Suprapubic skin (tissue), 4 donors: Measurements from ENCODE around the gene ADGRD1. TPM values are rescaled to one million over a fixed set of nuclear protein-coding genes. Genes with fewer than 3 reads are reported as not detected.

Experiments used
- DNase-seq, 2 donors: peaks; one replicate each; pipeline ENCODE4 v3.0.0-alpha.2; 2019; ENCODE audit warnings: low spot score in 2 of 2
- H3K27ac ChIP-seq: fragments of 200-600 bp; sonication (generic); one replicate; pipeline ENCODE4 v1.5.1; 2019
- H3K27me3 ChIP-seq: fragments of 200-600 bp; sonication (generic); one replicate; pipeline ENCODE4 v1.5.1; 2019
- H3K36me3 ChIP-seq: fragments of 200-600 bp; sonication (generic); one replicate; pipeline ENCODE4 v1.5.1; 2019
- H3K4me1 ChIP-seq: fragments of 200-600 bp; sonication (generic); one replicate; pipeline ENCODE4 v1.5.1; 2019
- H3K4me3 ChIP-seq: fragments of 200-600 bp; sonication (generic); one replicate; pipeline ENCODE4 v1.5.1; 2019; ENCODE audit warnings: mild to moderate bottlenecking
- H3K9me3 ChIP-seq: fragments of 200-600 bp; sonication (generic); one replicate; pipeline ENCODE4 v1.5.1; 2019
- CTCF ChIP-seq, 2 donors: fragments of 200-600 bp in 1 of 2; fragments of 450-650 bp in 1 of 2; sonication (generic) in 1 of 2; IDR thresholded peaks; one replicate each; pipeline ENCODE4 v1.5.1; 2016 to 2019; ENCODE audit warnings: antibody characterized with exemption in 2 of 2, mild to moderate bottlenecking in 1 of 2, moderate library complexity in 1 of 2
- EP300 ChIP-seq: sonication (generic); formaldehyde crosslinking; IDR thresholded peaks from one replicate; pipeline ENCODE4 v1.6.1; 2017; ENCODE audit warnings: antibody characterized with exemption
- POLR2A ChIP-seq, 2 donors: fragments of 450-650 bp; IDR thresholded peaks; one replicate each; pipeline ENCODE4 v1.6.1; 2017; ENCODE audit warnings: antibody characterized with exemption in 2 of 2, mild to moderate bottlenecking in 2 of 2, moderate library complexity in 2 of 2
- POLR2AphosphoS5 ChIP-seq, 3 donors: sonication (generic); formaldehyde crosslinking; IDR thresholded peaks; one replicate each; pipeline ENCODE4 v1.6.1; 2017; ENCODE audit warnings: antibody characterized with exemption in 3 of 3
- WGBS: methylation state at CpG from one replicate; pipeline ENCODE4 v1.1.5; 2018; 5-methylcytosine and 5-hydroxymethylcytosine counted together
- total RNA-seq, 4 donors: library from RNA; depleted of rRNA; stranded (reverse); fragments of >200 nt; gene quantifications; one replicate each; pipeline ENCODE4 v1.1.0, GENCODE V29; 2016

Gene ADGRD1
- total RNA-seq, 4 donors from 2014 or later: 4.2 to 12.4 (median 10.4) TPM

GRCh38 chr12:131017477-131017991 lies 63.8 kb downstream of the ADGRD1 start:
- Histone ChIP-seq H3K9me3 (no peaks in the 10 kb centered on the region), H3K27ac (no peak overlapping the region), H3K36me3 (no peaks in the 10 kb centered on the region), H3K4me3 (no peak overlapping the region), H3K27me3 (peaks cover 4% of the 10 kb centered on the region), H3K4me1 (no peaks in the 10 kb centered on the region)
- TF ChIP-seq CTCF (IDR thresholded peaks at IDR 0.05) (no peak), POLR2AphosphoS5 (IDR thresholded peaks at IDR 0.05) (no peak), POLR2A (IDR thresholded peaks at IDR 0.05) (no peak), EP300 (no peak)
- no peak for DNase-seq

GRCh38 chr12:131018019-131018620 lies 64.4 kb downstream of the ADGRD1 start:
- Histone ChIP-seq H3K9me3 (no peaks in the 10 kb centered on the region), H3K4me1 (no peaks in the 10 kb centered on the region), H3K27ac (no peak overlapping the region), H3K36me3 (no peaks in the 10 kb centered on the region), H3K27me3 (peaks cover 2% of the 10 kb centered on the region), H3K4me3 (no peak overlapping the region)
- DNase-seq: no peak
- TF ChIP-seq POLR2A (IDR thresholded peaks at IDR 0.05): no peak
- no peak for TF ChIP-seq EP300
- 74% methylated on average over 27 of the region's 28 CpGs for WGBS

- DNase-seq: no peak
- Histone ChIP-seq H3K4me1 (no peaks in the 10 kb centered on the region), H3K27me3 (no peaks in the 10 kb centered on the region), H3K9me3 (no peaks in the 10 kb centered on the region), H3K27ac (no peak overlapping the region), H3K36me3 (no peaks in the 10 kb centered on the region), H3K4me3 (no peak overlapping the region)
- no peak for TF ChIP-seq POLR2A (IDR thresholded peaks at IDR 0.05)
- no peak for TF ChIP-seq CTCF (IDR thresholded peaks at IDR 0.05)
- no peak for TF ChIP-seq EP300
- TF ChIP-seq POLR2AphosphoS5 (IDR thresholded peaks at IDR 0.05): no peak
- WGBS: 78% methylated on average over 9 of the region's 16 CpGs
Measured at GRCh38 chr12:131018808-131019397, 65.2 kb downstream of the ADGRD1 start.

GRCh38 chr12:131020326-131021153 lies 66.8 kb downstream of the ADGRD1 start:
- H3K27ac ChIP-seq: no peak overlapping the region
- DNase-seq: no peak
- no peaks in the 10 kb centered on the region for H3K36me3 ChIP-seq
- H3K4me1 ChIP-seq: no peaks in the 10 kb centered on the region
- TF ChIP-seq CTCF (IDR thresholded peaks at IDR 0.05) (no peak), EP300 (no peak), POLR2AphosphoS5 (IDR thresholded peaks at IDR 0.05) (no peak), POLR2A (IDR thresholded peaks at IDR 0.05) (no peak)
- 72% methylated on average over 13 of the region's 13 CpGs for WGBS
- H3K27me3 ChIP-seq: no peaks in the 10 kb centered on the region
- no peak overlapping the region for H3K4me3 ChIP-seq
- H3K9me3 ChIP-seq: no peaks in the 10 kb centered on the region

GRCh38 chr12:131021154-131021541 lies 67.4 kb downstream of the ADGRD1 start:
- Histone ChIP-seq H3K4me3 (no peak overlapping the region), H3K9me3 (no peaks in the 10 kb centered on the region), H3K27me3 (no peaks in the 10 kb centered on the region), H3K27ac (no peak overlapping the region), H3K36me3 (no peaks in the 10 kb centered on the region), H3K4me1 (no peaks in the 10 kb centered on the region)
- no peak for DNase-seq
- 84% methylated on average over 20 of the region's 20 CpGs for WGBS
- no peak for TF ChIP-seq CTCF (IDR thresholded peaks at IDR 0.05)
- TF ChIP-seq EP300: no peak
- no peak for TF ChIP-seq POLR2A (IDR thresholded peaks at IDR 0.05)
- TF ChIP-seq POLR2AphosphoS5 (IDR thresholded peaks at IDR 0.05): no peak
